B cell (primary cell): Measurements from ENCODE around the gene PBOV1. TPM values are rescaled to one million over a fixed set of nuclear protein-coding genes. Genes with fewer than 3 reads are reported as not detected.

Experiments
- ATAC-seq: fragments of 200-7000 bp; cut with Tn5 transposase; one replicate; pipeline ENCODE4 v1.10.0; 2021; ENCODE audit warnings: low read depth, mild to moderate bottlenecking, moderate number of reproducible peaks, moderate library complexity
- CTCF ChIA-PET: fragments of 350-600 bp; sonication (Branson Sonifier 250); formaldehyde crosslinking; loops from one replicate; lab custom pipeline; 2021; ENCODE audit warnings: antibody characterized with exemption, inconsistent platforms; lab: Charles Lee
- POLR2A ChIA-PET: fragments of 350-600 bp; sonication (Branson Sonifier 250); formaldehyde crosslinking; loops from one replicate; lab custom pipeline; 2021; ENCODE audit warnings: antibody characterized with exemption; lab: Charles Lee
- DNase-seq: peaks from one replicate; pipeline ENCODE4 v3.0.0; 2013
- H2AFZ ChIP-seq: 2 replicates; pipeline ENCODE4 v1.6.1; 2012; ENCODE audit warnings: mild to moderate bottlenecking, low read depth, low read length; ENCODE audit not compliant: insufficient read depth, poor library complexity, severe bottlenecking
- H3K27ac ChIP-seq, 2 donors: 1 replicate in 1 of 2; 2 replicates in 1 of 2; pipeline ENCODE4 v1.5.1; 2012 to 2013; ENCODE audit warnings: low read length in 2 of 2, mild to moderate bottlenecking in 2 of 2, moderate library complexity in 1 of 2
- H3K27me3 ChIP-seq, 4 experiments: fragments of 200-600 bp in 1 of 4; sonication (generic) in 1 of 4; replicated peaks in 1 of 4; 1 replicate in 2 of 4; 2 replicates in 2 of 4; pipeline versions ENCODE4 v1.6.1 to v1.7.0; 2013 to 2016; ENCODE audit warnings: low read length in 3 of 4, mild to moderate bottlenecking in 2 of 4, mixed read lengths in 1 of 4, moderate library complexity in 1 of 4; ENCODE audit not compliant: insufficient read depth in 4 of 4, control insufficient read depth in 3 of 4; ENCODE audit errors: control extremely low read depth in 1 of 4
- H3K36me3 ChIP-seq, 2 experiments: replicated peaks in 1 of 2; 1 replicate in 1 of 2; 2 replicates in 1 of 2; pipeline versions ENCODE4 v1.6.1 to v1.7.1; 2013; ENCODE audit warnings: low read length in 1 of 2; ENCODE audit not compliant: insufficient read depth in 2 of 2, control insufficient read depth in 1 of 2; ENCODE audit errors: control extremely low read depth in 1 of 2, extremely low read depth in 1 of 2
- H3K4me1 ChIP-seq, 2 donors: fragments of 200-600 bp in 1 of 2; sonication (generic) in 1 of 2; 1 replicate in 1 of 2; 2 replicates in 1 of 2; pipeline versions ENCODE4 v1.5.1 to v1.6.1; 2013 to 2017; ENCODE audit warnings: low read length in 2 of 2; ENCODE audit not compliant: control insufficient read depth in 2 of 2, insufficient read depth in 2 of 2
- H3K4me2 ChIP-seq: replicated peaks from 2 replicates; pipeline ENCODE3; 2012; ENCODE audit warnings: mild to moderate bottlenecking, low read depth, low read length; ENCODE audit not compliant: poor library complexity, severe bottlenecking
- H3K4me3 ChIP-seq, 5 experiments: fragments of 200-600 bp in 1 of 5; sonication (generic) in 1 of 5; 1 replicate in 3 of 5; 2 replicates in 2 of 5; pipeline versions ENCODE4 v1.5.1 to v1.7.0; 2011 to 2016; ENCODE audit warnings: low read length in 4 of 5, mild to moderate bottlenecking in 4 of 5, low read depth in 2 of 5, control low read depth in 1 of 5, moderate library complexity in 1 of 5; ENCODE audit not compliant: insufficient read depth in 1 of 5; ENCODE audit errors: control extremely low read depth in 1 of 5, extremely low read depth in 1 of 5
- H3K79me2 ChIP-seq: fragments of 200-600 bp; sonication (generic); one replicate; pipeline ENCODE4 v1.6.0; 2016; ENCODE audit warnings: low read length; ENCODE audit not compliant: control insufficient read depth, insufficient read depth
- H3K9ac ChIP-seq: fragments of 200-600 bp; sonication (generic); 2 replicates; pipeline ENCODE4 v1.6.1; 2017; ENCODE audit warnings: mild to moderate bottlenecking, low read length, moderate library complexity
- H3K9me3 ChIP-seq, 3 donors: one replicate each; pipeline versions ENCODE4 v1.6.1 to v1.7.1; 2013; ENCODE audit warnings: low read length in 2 of 3; ENCODE audit not compliant: control insufficient read depth in 2 of 3, insufficient read depth in 1 of 3; ENCODE audit errors: control extremely low read depth in 1 of 3
- H4K20me1 ChIP-seq: 2 replicates; pipeline ENCODE4 v1.6.0; 2012; ENCODE audit warnings: mild to moderate bottlenecking, low read length; ENCODE audit not compliant: insufficient read depth, control insufficient read depth, poor library complexity, severe bottlenecking
- H3K27ac Mint-ChIP-seq: one replicate; pipeline ENCODE4 v1.8.0; 2021; ENCODE audit warnings: mixed read lengths
- H3K27me3 Mint-ChIP-seq: one replicate; pipeline ENCODE4 v1.8.0; 2021; ENCODE audit warnings: mixed read lengths
- H3K4me1 Mint-ChIP-seq: one replicate; pipeline ENCODE4 v1.8.0; 2021; ENCODE audit warnings: mixed read lengths
- H3K4me3 Mint-ChIP-seq: one replicate; pipeline ENCODE4 v1.8.0; 2021; ENCODE audit warnings: mixed read lengths
- H3K9me3 Mint-ChIP-seq: one replicate; pipeline ENCODE4 v1.8.0; 2022; ENCODE audit warnings: mixed read lengths; ENCODE audit not compliant: insufficient read depth
- CTCF ChIP-seq: fragments of 200-600 bp; IDR thresholded peaks from one replicate; pipeline ENCODE4 v1.8.0; 2022; ENCODE audit warnings: antibody characterized with exemption, mild to moderate bottlenecking
- EZH2 ChIP-seq: IDR thresholded peaks from 2 replicates; pipeline ENCODE4 v1.6.1; 2012; ENCODE audit warnings: borderline replicate concordance, low read depth, mild to moderate bottlenecking, moderate library complexity, low read length; ENCODE audit not compliant: insufficient read depth, poor library complexity, severe bottlenecking
- WGBS: methylation state at CpG from one replicate; pipeline ENCODE4 v1.1.5; 2013; ENCODE audit warnings: missing lambda C conversion rate; ENCODE audit not compliant: insufficient coverage; 5-methylcytosine and 5-hydroxymethylcytosine counted together
- intact Hi-C: fragments of 100-400 bp; cut with micrococcal nuclease; formaldehyde crosslinking; loops from one replicate; pipeline ENCODE4 v1.10.0; 2022
- polyA plus RNA-seq: library from polyadenylated mRNA; depleted of rRNA; stranded (reverse); fragments of >200 nt; gene quantifications from 2 replicates; pipeline ENCODE4 v1.2.3, GENCODE V29; 2012
- total RNA-seq, 2 donors: library from RNA; stranded (reverse); fragments of 120-200 nt in 1 of 2; gene quantifications; 1 replicate in 1 of 2; 2 replicates in 1 of 2; pipeline versions ENCODE4 v1.2.3 to v1.2.4, GENCODE V29; 2013 to 2022

PBOV1 gene
- total and polyA plus RNA-seq, 2 donors (not counting 1 experiment from before 2014, with no cell fraction given) = not detected

GRCh38 chr6:138230759-138231380, 12.6 kb upstream of the PBOV1 start:
- DNase-seq = no peak
- H3K27me3 Mint-ChIP-seq = peaks cover 11% of the 10 kb centered on the region
- Histone ChIP-seq H3K9me3 (no peaks in the 10 kb centered on the region), H3K9ac (no peak overlapping the region), H4K20me1 (no peaks in the 10 kb centered on the region), H3K36me3 (no peaks in the 10 kb centered on the region), H3K4me1 (peaks cover 6 to 10% of the 10 kb centered on the region in 2 donors), H2AFZ (no peak overlapping the region), H3K4me3 (no peak overlapping the region), H3K27ac (no peak overlapping the region), H3K27me3 (peaks cover 0 to 7% (median 2%) of the 10 kb centered on the region in 4 experiments), H3K79me2 (no peaks in the 10 kb centered on the region), H3K4me2 (no peak overlapping the region)
- peaks cover 15% of the 10 kb centered on the region for H3K4me1 Mint-ChIP-seq
- no peaks in the 10 kb centered on the region for H3K9me3 Mint-ChIP-seq
- WGBS = no CpG with 5 or more reads among the region's 3 CpGs
- intact Hi-C loops = no loop called here
- ChIA-PET CTCF (no interaction called here), POLR2A (no interaction called here)
- ATAC-seq = no peak
- TF ChIP-seq EZH2 (no peak), CTCF (no peak)
- H3K4me3 Mint-ChIP-seq = no peak overlapping the region
- no peak overlapping the region for H3K27ac Mint-ChIP-seq

- Mint-ChIP-seq H3K4me3 (no peak overlapping the region), H3K4me1 (peaks cover 15% of the 10 kb centered on the region), H3K27me3 (peaks cover 14% of the 10 kb centered on the region), H3K27ac (no peak overlapping the region), H3K9me3 (no peaks in the 10 kb centered on the region)
- no peak for TF ChIP-seq CTCF
- TF ChIP-seq EZH2 = no peak
- intact Hi-C loops = no loop called here
- H3K4me2 ChIP-seq = no peak overlapping the region
- DNase-seq (no peak), ATAC-seq (no peak)
- H3K9me3 ChIP-seq = no peaks in the 10 kb centered on the region
- H3K4me3 ChIP-seq = no peak overlapping the region
- H3K79me2 ChIP-seq = no peaks in the 10 kb centered on the region
- H4K20me1 ChIP-seq = no peaks in the 10 kb centered on the region
- CTCF ChIA-PET = no interaction called here
- H3K27ac ChIP-seq = no peak overlapping the region
- POLR2A ChIA-PET = no interaction called here
- H3K27me3 ChIP-seq = peaks cover 0 to 6% (median 2%) of the 10 kb centered on the region in 4 experiments
- H2AFZ ChIP-seq = no peak overlapping the region
- H3K36me3 ChIP-seq = no peaks in the 10 kb centered on the region
- no peak overlapping the region for H3K9ac ChIP-seq
- H3K4me1 ChIP-seq = peaks cover 6 to 10% of the 10 kb centered on the region in 2 donors
These were observed 11.9 kb upstream of the PBOV1 start for GRCh38 chr6:138230221-138230620.
